ENCODE data around the gene CDKN2AIPNL. TPM values are rescaled to one million over a fixed set of nuclear protein-coding genes. Genes with fewer than 3 reads are reported as not detected.

The CDKN2AIPNL gene
- total RNA-seq, 3 donors from 2014 or later, result 16.2 to 20.8 (median 19.7) TPM

DNA sequence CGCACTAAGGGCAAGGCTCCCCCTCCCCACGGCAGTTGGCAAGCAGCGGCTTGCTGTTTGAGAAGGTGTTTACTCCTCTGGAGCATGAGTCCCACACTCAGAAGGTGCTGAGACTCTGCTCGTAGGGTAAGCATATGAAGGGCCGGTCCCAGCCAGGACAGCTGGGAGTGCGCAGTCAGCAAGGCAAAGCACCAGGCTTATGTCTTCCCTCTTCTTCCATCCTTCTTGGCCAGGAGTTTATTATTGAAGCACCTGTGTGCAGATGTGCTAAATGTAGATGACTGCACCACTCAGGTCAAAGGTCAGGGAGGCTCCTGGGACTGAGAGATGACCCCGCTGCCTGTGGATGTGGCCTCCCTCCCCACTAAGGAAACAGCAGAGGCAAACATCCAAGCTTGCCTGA lies 27.0 kb upstream of the CDKN2AIPNL start:
- DNase-seq (ENCODE audit: low spot score in 2 of 2), result no peak
- peak overlapping the region in 1 of 3 donors; percentile 21 for H3K4me3 ChIP-seq
- no peaks in the 10 kb centered on the region for H3K9me3 ChIP-seq
- H3K27me3 ChIP-seq, result no peaks in the 10 kb centered on the region
- no peaks in the 10 kb centered on the region for H3K36me3 ChIP-seq
- peak overlapping the region; percentile 82 to 86 for H3K27ac ChIP-seq
- H3K4me1 ChIP-seq, result peaks cover 13 to 29% of the 10 kb centered on the region in 2 donors
- TF ChIP-seq POLR2A (IDR thresholded peaks at IDR 0.05) (no peak), POLR2AphosphoS5 (IDR thresholded peaks at IDR 0.05) (no peak), CTCF (IDR thresholded peaks at IDR 0.05) (no peak)
- intact Hi-C loops (cut with DNase I; ENCODE audit: low total_unique reads), result no loop called here

GRCh38 chr5:134437847-134438581 lies 26.3 kb upstream of the CDKN2AIPNL start:
- no peaks in the 10 kb centered on the region for H3K9me3 ChIP-seq
- H3K27me3 ChIP-seq, result no peaks in the 10 kb centered on the region
- H3K27ac ChIP-seq, result peak overlapping the region; percentile 82 to 86
- no peak for TF ChIP-seq CTCF (IDR thresholded peaks at IDR 0.05)
- TF ChIP-seq POLR2A (IDR thresholded peaks at IDR 0.05), result no peak
- no peak for TF ChIP-seq POLR2AphosphoS5 (IDR thresholded peaks at IDR 0.05)
- no peak for DNase-seq (ENCODE audit: low spot score in 2 of 2)
- H3K36me3 ChIP-seq, result no peaks in the 10 kb centered on the region
- H3K4me3 ChIP-seq, result no peak overlapping the region
- intact Hi-C loops (cut with DNase I; ENCODE audit: low total_unique reads), result no loop called here
- peaks cover 13 to 29% of the 10 kb centered on the region in 2 donors for H3K4me1 ChIP-seq

DNA sequence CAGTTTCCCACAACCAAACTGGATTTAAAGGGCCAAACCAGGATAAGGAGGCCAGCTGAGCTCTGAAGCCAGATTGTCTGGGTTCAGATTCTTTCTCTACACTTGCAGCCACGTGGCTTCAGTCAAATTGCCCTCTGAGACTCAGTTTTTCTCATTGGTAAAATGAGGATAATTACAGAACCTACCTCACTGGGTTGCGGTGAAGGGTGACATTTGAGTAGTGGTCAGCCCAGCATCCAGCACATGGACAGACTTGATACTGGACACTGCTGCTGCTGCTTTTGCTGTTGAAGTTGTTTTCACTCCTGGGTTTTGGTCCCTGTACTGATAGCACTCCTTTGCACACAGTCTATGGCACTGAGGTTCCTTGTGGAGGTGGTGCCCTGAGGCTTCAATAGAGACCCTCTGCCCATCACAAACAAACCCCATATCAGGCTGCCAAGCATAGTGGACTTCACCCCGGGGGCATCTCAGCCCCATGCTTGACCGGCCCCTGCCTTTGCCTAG lies 25.7 kb upstream of the CDKN2AIPNL start:
- no peak for DNase-seq (ENCODE audit: low spot score in 2 of 2)
- H3K27ac ChIP-seq, result peak overlapping the region; percentile 82 to 86
- intact Hi-C loops (cut with DNase I; ENCODE audit: low total_unique reads), result no loop called here
- H3K36me3 ChIP-seq, result no peaks in the 10 kb centered on the region
- TF ChIP-seq POLR2A (IDR thresholded peaks at IDR 0.05) (no peak), POLR2AphosphoS5 (IDR thresholded peaks at IDR 0.05) (no peak), CTCF (IDR thresholded peaks at IDR 0.05) (no peak)
- H3K4me3 ChIP-seq, result no peak overlapping the region
- peaks cover 13 to 29% of the 10 kb centered on the region in 2 donors for H3K4me1 ChIP-seq
- no peaks in the 10 kb centered on the region for H3K27me3 ChIP-seq
- no peaks in the 10 kb centered on the region for H3K9me3 ChIP-seq

GRCh38 chr5:134436523-134437339 lies 25.1 kb upstream of the CDKN2AIPNL start:
- Histone ChIP-seq H3K4me1 (peaks cover 13 to 29% of the 10 kb centered on the region in 2 donors), H3K27ac (peak overlapping the region; percentile 82 to 91), H3K36me3 (no peaks in the 10 kb centered on the region), H3K27me3 (no peaks in the 10 kb centered on the region), H3K9me3 (no peaks in the 10 kb centered on the region), H3K4me3 (peak overlapping the region in 1 of 3 donors; percentile 5)
- intact Hi-C loops (cut with DNase I; ENCODE audit: low total_unique reads), result no loop called here
- DNase-seq (ENCODE audit: low spot score in 2 of 2), result peak; percentile 82 to 88
- TF ChIP-seq POLR2A (IDR thresholded peaks at IDR 0.05), result no peak
- TF ChIP-seq POLR2AphosphoS5 (IDR thresholded peaks at IDR 0.05), result peak in 2 of 3 donors; percentile 20 to 42
- TF ChIP-seq CTCF (IDR thresholded peaks at IDR 0.05), result no peak
